HG02763 (cell line): ENCODE measurements around the gene KLHDC7A.

Source experiments
- ATAC-seq: cut with Tn5 transposase; IDR thresholded peaks from one replicate; pipeline ENCODE4 v1.9.1; 2021; ENCODE audit warnings: mild to moderate bottlenecking, moderate library complexity; ENCODE audit not compliant: unreplicated experiment

Gene KLHDC7A

DNA sequence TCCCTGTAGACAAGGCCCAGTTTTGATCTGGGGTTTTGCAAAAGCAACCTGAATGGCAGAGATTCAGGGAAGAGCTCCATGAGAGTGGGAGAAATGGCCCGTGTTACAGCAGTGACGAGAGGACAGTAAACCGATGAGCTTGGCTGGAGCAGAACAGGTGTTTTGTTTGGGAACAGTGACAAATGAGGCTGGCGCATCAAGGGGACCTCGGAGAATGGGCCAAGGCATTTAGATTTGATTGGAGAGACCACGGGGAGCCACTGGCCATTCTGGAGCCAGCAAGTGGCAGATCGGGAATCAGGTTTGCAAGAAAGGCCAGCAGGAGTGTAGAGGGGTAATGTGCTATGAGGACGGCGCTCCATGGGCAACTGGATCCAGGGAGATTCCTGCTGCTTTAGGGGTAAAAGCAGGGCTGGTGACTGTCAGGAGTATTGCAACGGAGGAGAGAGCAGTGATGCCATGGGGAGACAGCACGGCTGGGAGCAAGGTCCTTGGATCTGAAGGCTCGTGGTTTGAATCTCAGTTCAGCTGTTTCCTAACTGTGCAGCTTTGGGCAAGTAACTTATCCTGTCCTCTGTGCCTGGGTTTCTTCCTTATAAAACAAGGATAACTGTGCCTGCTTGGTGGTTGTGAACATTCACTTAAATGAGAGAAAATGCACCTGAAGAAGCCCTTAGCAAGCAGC lies 9.9 kb upstream of the KLHDC7A start:
- no peak for ATAC-seq

DNA sequence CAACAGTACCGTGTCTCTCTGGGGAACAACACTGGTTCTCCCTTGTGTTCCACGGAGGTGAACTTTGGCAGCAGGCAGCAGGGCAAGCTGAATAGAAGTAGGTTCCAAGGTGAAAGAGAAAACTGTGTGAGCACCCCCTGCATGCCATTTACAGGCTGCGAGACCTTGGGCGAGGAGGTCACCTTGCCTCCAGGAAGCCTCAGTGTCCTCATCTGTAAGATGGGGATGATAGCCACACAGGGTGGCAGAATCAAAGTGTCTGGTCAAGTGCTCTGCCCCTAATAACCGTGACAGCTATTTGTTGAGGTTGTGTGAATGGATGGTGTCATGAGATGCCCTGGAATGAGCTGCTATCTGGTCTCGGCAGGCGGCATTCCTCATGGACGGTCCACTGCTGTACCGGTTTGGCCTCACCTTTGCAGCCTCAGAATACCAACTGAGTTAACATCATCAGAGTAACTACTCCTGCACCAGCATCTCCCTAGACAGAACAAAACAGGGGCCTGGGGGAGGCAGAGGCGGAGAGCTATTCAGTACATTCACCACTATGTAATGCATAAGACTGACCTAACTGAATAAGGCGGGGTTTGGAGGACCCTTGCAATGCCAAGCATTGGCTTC lies 7.4 kb upstream of the KLHDC7A start:
- no peak for ATAC-seq

DNA sequence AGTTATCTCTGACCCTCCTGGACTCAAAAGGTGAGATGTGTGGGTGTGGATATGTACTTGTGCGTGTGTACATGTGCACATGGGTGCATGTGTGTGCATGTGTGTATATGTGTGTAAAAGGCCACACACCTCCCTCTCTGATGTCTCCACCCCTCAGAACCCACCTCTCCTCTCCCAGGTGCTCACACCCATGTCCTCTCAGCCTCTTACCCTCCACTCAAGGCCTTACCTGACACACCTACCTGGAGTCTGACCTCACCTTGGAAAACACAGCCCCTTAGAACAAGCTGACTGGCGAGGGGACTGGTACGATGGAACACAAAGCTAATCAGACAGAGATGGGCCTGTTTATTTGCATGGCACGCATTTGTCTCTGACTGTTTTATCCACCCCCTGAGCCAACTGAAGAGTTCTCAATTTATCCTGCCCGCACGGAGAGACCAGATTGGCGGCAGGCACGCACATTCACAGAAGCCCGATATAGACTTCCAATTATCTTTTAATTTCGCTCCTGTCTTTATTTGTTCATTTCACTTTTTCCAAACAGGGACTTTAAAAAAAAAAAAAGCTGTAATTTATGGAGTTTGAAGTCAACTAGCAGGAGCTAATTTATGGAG lies 6.1 kb upstream of the KLHDC7A start:
- no peak for ATAC-seq

DNA sequence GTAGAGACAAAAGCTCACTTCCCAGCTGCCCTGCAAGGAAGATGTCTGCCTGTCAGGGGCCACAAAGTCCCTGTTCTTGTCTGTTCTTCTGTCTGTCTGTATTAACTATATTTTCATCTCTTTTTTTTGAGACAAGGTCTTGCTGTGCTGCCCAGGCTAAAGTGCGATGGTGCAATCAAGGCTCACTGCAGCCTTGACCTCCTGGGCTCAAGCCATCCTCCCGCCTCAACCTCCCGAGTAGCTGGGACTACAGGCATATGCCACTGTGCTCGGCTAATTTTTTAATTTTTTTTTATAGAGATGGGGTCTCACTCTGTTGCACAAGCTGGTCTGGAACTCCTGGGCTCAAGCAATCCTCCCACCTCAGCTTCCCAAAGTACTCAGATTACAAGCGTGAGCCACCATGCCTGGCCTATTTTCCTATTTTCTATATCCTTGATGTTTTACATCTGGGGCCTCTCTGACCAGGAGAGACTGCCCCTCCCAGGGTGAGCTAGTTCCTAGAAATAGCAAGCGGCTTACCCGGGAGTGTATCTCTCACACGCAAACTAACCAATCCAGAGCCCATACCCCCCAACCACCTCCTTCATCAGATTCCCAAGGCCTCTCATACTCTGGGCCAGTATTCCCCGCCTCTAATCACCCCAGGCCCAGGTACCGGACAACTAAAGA lies 5.4 kb upstream of the KLHDC7A start:
- ATAC-seq = no peak

DNA sequence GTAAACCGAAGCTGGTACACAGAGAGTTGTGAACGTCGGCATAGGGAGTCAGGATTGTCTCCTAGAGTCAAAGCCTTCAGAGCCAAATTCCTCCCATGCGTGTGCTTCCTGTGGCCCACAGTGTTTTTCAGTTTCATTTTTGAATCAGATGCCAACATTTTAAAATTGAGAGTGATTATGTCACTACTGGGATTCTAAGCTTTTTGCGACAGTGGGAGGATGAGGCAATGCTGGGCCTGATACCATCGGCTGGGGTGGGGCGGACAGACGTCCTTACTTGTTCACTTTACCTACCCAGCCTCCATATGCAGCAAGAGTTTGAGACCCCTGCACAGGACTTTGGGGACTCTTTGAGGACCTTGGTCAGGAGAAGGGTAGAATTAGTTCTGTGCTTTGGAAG lies 1.3 kb upstream of the KLHDC7A start:
- no peak for ATAC-seq

DNA sequence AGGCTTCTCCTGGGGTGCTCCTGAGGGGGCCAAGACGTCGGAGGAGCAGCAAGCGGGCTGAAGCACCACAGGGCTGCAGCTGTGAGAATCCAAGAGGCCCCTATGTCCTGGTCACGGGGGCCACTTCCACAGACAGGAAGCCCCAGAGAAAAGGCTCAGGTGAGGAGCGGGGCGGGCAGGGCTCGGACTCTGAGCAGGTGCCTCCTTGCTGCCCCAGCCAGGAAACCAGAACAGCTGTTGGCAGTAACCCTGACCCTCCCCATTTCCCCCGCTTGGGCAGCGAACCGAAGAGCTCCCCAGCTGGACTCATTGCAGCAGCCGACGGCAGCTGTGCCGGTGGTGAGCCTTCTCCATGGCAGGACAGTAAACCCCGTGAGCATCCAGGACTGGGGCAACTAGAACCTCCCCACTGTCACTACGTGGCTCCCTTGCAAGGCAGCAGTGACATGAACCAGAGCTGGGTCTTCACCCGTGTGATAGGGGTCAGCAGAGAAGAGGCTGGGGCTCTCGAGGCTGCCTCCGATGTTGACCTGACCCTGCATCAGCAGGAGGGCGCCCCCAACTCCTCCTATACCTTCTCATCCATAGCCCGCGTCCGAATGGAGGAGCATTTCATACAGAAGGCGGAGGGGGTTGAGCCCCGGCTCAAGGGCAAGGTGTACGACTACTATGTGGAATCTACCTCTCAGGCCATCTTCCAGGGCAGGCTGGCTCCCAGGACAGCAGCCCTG lies 625 bp downstream of the KLHDC7A start:
- no peak for ATAC-seq

DNA sequence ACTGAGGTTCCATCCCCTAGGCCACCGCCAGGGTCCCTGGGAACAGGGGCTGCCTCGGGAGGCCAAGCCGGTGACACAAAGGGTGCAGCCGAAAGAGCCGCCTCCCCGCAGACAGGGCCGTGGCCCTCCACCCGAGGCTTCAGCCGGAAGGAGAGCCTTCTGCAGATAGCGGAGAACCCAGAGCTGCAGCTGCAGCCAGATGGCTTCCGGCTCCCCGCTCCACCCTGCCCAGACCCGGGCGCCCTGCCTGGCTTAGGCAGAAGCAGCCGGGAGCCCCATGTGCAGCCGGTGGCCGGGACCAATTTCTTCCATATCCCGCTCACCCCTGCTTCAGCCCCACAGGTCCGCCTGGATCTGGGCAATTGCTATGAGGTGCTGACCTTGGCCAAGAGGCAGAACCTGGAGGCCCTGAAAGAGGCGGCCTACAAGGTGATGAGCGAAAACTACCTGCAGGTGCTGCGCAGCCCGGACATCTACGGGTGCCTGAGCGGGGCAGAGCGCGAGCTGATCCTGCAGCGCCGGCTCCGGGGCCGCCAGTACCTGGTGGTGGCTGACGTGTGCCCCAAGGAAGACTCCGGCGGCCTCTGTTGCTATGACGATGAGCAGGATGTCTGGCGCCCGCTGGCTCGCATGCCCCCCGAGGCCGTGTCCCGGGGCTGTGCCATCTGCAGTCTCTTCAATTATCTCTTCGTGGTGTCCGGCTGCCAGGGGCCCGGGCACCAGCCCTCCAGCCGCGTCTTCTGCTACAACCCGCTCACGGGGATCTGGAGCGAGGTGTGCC lies 1.4 kb downstream of the KLHDC7A start:
- ATAC-seq = no peak

DNA sequence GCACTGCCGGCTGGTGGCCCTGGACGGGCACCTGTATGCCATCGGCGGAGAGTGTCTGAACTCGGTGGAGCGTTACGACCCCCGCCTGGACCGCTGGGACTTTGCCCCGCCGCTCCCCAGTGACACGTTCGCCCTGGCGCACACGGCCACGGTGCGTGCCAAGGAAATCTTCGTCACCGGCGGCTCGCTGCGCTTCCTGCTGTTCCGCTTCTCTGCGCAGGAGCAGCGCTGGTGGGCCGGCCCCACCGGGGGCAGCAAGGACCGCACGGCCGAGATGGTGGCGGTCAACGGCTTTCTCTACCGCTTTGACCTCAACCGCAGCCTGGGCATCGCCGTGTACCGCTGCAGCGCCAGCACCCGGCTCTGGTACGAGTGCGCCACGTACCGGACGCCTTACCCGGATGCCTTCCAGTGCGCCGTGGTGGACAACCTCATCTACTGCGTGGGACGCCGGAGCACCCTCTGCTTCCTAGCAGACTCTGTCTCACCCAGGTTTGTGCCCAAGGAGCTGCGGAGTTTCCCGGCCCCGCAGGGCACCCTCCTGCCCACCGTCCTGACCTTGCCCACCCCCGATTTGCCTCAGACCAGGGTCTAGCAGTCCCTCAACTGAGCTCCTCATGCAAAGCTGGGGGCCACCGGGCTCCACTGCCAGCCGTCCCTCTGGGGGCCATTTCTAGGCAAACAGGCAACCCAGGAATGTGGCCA lies 2.1 kb downstream of the KLHDC7A start:
- no peak for ATAC-seq

DNA sequence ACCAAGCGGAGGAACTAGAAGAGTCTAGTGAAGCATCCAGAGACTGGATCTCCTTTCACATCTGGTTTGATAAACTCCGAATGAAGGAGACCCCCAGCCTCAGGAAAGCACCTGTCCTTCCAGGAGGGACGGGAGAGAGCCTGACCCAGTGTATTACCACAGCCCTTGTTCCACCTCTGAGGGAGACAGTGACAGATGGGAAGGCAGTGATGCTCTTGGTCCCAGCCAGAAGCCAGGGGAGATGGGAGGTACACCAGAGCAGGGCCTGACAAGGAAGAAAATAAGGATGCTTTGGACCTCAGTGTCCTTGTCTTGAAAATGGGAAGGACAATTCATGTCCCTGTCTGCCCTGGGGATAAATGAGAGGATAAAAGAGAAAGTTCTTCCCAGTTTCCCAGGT lies 3.5 kb downstream of the KLHDC7A start:
- no peak for ATAC-seq

DNA sequence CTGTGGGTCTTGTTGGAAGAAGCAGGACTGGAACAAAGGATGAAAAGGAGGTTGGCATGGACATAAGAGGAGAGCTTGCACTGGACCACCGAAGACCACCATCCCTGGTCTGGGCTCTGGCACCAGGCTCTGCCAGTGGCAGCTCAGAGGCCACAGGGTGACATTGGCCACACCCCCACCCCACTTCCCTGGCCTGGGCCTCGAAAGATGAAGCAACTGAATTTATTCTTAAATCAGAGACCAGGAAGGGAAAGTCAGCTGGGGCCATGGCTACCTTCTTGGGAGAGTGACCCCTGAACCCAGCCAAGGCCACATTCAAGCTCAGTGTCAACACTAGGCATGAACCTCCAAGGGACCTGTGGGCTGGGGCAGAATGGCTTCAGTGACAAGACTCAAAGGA lies 4.0 kb downstream of the KLHDC7A start:
- ATAC-seq = no peak

DNA sequence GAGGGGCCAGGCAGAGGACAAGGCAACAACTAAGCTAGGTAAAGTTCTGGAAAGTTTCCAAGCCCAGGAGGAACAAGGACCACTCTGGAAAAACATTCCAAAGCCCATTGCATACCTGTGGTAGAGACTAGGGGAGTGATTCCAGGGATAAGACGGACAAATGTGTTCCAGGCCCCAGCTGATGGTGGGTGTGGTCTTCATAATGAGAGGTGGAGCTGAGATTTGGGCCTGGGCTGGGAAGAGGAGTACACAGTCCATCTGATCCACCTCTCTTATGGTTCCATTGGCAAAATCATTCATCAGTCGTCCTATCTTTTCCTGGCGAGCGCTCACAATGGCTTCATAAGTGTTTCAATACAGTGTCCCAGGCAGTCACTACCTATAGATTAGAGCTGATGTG lies 4.5 kb downstream of the KLHDC7A start:
- ATAC-seq = no peak

DNA sequence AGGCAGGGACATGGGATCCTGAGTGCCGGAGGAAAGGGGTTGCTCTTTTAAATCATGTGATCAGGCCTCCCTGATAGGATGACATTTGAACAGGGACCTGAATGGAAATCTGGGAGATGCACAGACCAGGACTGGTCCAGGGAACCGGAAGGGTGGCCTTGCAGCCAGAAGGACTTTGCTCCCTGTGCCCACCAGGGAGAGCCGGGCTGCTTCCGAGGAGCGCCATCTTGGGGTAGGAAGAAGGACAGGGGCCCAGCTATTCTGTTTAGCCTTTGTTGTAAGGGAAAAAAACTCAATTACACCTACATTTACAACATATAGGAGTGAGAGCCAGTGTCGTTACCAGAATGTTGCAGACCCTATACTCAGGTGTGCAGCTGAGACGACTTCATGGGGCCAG lies 5.5 kb downstream of the KLHDC7A start:
- ATAC-seq = no peak

DNA sequence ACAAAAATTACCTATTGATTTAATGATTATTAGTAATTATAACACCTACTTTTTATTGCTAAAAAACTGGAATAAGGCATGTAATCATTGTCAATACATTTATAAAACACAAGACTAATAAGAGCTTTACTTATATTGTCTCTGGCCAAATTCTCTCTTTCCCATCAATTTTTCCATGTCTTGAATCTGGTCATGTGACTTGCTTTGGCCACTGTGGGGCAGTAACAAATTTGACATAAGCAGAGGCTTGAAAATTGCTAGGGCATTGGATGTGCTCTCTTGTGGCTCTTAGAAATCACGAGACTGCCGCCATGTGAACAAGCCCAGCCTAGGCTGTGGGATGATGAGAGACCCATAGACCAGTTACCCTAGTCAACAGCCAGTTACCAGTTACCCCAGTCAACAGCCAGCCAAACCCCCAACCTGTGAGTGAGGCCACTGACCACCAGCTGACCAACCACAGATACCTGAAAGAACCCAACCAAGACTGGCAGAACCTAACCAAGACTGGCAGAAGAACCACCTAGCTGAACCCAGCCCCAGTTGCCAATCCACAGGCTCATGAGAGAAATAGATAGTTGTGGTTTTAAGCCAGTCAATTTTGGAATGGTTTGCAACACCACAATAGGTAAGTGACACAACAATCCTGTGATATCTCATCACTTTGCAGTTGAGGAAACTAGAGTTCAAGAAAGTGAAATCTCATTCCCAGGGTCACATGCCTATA lies 8.8 kb downstream of the KLHDC7A start:
- ATAC-seq = no peak

DNA sequence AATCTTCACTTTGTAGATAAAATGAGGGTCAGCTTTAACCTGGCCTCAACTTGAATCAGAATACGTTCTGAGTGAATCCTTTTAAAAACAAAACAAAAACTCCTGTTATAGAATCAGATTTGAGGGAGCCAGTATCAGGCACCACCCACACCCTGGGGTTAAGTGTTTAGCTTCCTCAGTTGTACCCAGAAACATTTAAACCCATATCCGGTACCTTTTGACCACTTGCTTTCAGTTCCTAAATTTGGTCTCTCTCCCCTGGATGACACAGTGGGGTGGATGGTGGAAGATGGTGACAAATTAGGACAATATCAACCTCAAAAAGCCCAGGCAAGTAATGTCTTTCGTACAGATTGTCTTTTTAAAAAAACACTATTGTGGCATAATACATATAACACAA lies 10.4 kb downstream of the KLHDC7A start:
- no peak for ATAC-seq

DNA sequence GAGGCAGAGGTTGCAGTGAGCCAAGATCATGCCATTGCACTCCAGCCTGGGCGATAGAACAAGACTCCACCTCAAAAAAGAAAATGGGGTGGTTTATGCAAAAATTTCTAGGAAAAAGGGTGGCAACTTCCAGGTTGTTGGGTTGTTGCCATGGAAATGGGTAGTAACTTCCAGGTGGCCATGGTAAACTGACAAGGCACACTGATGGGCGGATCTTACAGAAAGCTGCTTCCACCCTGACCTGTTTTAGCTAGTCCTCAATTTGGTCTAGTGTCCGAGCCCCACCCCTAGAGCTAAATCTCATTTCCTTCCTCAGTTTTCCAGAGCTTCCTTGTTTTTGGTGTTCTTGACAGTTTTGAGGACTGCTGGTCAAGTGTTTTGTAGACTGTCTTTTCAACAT lies 13.6 kb downstream of the KLHDC7A start:
- ATAC-seq = no peak

DNA sequence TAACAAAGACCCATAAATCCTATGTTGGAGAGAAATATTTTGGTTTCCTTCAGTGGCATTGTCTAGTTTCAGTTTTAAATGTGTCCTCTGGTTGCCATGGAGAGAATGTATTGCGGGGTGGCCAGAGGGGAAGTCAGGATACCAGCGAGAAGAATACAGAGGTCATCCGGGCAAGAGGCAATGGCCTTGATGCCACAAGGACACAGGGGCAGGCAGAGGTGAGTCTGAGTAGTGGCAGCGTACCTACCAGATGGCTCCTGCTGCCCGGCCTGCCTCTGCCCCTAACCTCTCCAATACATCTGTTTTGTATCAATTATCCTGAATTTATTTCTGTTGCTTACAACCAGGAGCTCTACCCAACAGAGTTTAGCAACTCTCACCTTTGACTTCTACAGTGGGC lies 14.9 kb downstream of the KLHDC7A start:
- ATAC-seq = no peak

DNA sequence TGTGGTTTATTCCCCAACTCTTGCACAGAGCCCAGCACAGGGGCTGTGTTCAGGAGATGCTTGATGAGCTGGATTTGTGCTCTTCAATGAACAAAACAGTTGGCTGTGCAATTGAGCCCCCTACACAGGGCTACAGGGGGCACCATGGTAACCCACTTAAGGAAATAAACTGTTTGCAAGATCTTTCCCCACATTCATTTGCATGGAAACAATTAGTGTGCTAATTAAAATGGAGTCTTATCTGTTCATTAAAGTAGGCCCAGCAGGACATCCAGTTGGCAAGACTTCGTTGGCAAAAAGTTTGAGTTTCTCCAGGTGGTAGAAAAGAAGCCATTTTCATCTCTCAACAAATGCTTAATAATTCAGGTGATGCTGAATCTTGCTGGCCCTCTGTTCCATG lies 15.3 kb downstream of the KLHDC7A start:
- no peak for ATAC-seq

DNA sequence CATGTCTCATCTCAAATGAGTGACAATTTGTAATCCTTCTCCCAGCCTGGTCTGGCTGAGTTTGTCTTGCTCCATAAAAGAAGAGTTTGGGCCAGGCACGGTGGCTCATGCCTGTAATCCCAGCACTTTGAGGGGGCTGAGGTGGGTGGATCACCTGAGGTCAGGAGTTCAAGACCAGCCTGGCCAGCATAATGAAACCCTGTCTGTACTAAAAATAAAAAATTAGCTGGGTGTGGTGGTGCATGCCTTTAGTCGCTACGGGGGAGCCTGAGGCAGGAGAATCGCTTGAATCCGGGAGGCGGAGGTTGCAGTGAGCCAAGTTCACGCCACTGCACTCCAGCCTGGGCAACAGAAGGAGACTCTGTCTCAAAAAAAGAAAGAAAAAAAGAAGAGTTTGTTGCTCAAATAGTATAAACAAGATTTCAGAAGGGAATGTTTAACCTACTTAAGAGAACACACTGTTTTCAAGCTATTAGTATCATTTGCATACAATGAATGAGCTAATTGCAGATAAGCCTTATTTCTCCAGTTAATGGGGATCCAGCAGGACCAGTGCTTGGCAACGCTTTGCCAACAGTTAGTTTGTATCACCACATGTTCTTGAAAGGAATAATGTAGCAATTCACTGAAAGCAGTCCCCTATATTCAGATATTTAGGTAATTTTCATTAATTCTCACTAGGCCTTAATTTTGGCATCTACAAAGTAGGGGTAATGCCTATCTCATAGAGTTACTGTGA lies 15.9 kb downstream of the KLHDC7A start:
- ATAC-seq = no peak

DNA sequence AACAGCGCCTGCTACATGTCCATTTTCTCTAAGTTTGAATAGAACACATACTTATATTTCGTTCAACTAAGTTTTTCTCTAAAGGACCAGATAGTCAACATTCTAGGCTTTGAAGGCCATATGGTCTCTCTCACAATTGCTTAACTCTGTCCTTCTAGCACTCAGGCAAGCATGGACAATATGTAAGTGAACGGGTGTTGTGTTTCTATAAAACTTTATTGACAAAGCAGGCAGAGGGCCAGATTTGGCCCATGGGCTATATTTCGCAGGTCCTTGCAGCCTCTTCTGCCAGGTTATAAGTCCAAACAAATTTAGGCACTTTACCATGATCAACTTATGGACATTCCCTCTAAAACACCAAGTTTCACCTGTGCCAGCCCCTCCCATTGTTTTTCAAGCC lies 21.1 kb downstream of the KLHDC7A start:
- ATAC-seq = no peak
